Cerebellar cortex (tissue), 1 donor: ENCODE measurements around the gene MED22.
A peak's percentile ranks its signal among the peaks of the same experiment; 100 is the strongest.

Experiments used
- DNase-seq: peaks from one replicate; pipeline ENCODE4 v3.0.0-alpha.2; 2015; ENCODE audit warnings: low spot score

Gene MED22

GRCh38 chr9:133355881-133356357 is 8.0 kb upstream of the MED22 start:
- peak; percentile 55 for DNase-seq

GRCh38 chr9:133354766-133355165 is 6.8 kb upstream of the MED22 start:
- no peak for DNase-seq

DNA sequence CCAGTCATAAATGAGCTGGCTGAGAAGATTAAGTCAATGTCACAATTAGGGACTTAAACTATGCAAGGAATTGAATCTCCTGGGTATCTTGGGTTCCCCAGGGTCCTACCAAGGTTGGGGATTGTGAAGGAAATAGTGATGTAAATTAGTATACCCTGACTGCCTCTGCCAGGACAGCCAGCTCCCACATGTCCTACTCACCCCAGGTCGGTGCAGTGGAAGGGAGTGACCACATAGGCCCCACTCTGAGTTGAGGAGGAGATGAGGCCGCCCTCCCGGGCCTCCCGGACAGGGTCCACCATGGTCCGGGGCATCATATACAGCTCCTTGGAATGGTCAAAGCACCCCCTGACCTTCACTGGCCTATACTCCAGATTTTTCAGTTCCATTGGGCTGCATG is 5.6 kb upstream of the MED22 start:
- DNase-seq: no peak

GRCh38 chr9:133352635-133353340 is 4.9 kb upstream of the MED22 start:
- DNase-seq: no peak

DNA sequence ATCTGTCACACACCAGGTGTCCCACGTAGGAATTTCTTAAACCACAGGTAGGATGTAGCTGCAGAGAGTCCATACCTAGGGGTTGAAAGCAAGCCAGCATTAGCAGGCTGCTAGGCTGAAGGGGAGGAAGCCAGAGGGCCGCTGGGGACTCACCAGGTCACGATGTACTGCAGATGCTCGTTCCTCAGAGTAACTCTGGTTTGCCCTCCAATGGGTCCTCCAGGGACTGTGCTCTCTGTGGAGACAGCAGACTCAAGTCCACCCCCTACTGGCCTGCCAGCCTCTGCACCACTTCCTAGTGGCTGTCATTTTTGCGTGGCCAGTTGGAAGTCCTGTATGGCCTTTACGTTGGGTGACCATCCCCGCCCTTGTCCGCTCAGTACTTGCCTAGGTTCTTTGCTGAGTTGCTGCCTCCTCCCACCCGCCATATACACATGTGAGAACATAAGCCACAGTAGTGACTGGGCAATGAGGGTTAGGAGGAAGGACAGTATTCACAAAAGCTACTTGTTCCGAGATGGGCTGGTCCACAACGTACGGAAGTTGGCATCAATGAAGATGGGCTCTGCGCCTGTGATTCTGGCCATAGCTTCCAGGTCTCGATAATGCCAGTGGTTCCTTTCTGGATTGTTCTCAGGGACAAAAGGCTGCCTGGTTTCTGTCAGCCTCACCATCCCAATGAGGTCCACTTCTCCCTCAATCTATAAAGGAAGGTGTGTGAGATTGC is 4.1 kb upstream of the MED22 start:
- DNase-seq: peak; percentile 76

- no peak for DNase-seq
Measured at GRCh38 chr9:133351526-133351907, 3.6 kb upstream of the MED22 start.

- no peak for DNase-seq
Measured at GRCh38 chr9:133349965-133350616, 2.2 kb upstream of the MED22 start.

DNA sequence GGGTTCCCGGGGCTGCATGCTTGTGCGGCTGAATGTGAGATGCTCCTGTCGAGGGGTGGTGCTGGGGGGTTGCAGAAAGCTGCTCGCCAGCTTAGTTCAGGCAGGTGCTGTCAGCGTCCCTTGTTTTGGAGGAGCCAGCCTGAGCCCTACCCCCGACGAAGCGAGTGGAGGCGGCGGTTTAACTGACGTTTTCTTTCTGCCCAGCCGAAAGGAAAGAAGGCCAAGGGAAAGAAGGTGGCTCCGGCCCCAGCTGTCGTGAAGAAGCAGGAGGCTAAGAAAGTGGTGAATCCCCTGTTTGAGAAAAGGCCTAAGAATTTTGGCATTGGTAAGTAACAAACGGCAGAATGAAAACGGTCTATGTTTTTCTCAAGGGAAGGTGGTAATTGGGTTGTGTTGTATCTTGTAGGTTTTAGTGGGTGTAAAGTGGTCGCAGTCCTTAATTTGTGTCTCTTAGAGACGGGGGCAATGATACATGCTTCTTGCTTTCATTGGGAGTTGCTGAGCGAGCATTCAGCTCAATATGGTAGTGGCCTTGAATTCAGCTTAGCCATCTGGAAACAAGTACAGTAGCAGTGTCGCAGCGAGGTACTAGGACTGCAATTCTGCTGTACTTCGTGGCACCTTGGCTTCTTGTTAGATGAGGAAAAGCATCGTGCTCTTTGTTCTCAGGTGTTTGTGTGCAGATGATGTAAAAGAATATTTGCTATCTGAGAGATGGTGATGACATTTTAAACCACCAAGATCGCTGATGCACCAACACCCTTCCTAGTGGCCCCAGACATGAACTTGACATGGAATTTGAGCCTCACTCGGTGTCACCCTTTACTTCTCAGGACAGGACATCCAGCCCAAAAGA is 1.0 kb upstream of the MED22 start:
- DNase-seq: no peak

DNA sequence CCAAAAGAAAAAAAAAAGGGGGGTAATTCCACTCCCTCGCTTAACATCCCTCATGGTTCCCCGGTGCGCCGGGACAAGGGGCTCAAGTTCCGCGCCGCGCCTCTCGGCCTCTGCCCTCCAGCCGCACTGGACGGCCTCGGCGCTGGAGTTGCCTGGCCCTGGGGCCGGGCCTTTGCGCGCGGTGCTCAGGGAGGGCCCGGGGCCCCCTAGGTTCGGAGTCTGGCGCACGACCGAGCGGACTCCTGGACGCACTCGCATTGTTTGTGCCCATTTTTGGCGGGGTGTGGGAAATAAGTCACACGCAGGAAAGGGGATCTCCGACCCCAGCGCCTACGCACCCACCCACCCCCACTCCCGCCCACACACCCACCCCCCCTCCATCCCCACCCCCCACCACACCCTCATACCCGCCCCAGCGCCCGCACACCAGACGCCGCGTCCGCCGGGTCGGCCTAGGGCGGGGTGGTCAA is 381 bp downstream of the MED22 start:
- DNase-seq: no peak

DNA sequence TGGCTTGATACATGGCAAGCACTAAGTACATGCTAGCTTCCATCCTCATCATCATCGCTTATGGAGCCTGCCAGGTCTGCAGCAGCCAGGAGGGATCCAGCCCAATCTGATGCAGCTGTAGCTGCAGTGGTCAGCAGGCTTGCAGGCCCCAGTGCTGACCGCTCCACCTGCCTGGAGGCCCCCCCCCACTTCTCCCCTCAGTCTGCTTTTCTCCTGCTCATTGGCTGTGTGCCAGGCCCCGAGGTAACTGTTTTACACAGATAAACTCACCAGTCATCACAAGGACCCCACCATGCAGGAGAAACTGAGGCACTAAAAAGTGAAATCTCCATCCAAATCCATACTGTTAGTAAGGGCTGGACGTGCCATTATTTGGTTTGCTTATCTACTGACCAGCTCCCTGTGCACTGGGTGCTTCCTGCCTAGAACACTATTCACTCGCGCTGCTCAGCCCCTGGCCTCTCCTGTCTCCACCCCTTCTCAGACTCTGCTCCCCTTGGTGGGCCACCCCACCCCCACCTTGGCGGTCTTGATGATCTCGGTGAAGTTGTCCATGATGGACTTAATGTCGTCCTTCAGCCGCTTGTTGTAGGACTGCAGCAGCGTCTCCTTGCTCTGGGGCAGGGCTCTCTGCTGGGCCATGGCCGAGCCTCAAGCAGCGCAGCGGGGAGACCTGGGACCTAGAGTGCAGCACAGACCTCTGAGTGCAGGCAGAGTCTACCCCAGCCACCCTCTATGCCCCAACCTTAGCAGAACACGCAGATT is 1.7 kb downstream of the MED22 start:
- DNase-seq: no peak

DNA sequence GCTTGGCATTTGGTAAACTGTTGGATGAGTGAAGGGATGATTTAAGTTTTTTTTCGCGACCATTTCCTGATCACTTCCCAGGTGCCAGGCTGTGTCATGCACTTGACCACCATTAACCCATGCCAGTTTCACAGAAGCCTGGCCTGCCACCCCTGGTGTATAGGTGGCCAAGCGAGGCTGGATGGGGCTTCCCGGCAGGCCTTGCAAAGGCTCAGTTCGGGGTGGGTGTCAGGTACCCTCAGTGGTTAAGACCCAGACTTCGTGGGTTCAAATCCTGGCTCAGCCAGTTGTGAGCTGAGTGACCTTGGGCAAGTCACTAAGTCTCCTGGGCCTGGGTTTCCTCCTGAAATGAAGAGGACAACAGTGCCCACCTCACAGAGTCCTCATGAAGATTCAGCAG is 2.3 kb downstream of the MED22 start:
- DNase-seq: no peak

GRCh38 chr9:133344979-133345378 is 3.0 kb downstream of the MED22 start:
- no peak for DNase-seq

DNA sequence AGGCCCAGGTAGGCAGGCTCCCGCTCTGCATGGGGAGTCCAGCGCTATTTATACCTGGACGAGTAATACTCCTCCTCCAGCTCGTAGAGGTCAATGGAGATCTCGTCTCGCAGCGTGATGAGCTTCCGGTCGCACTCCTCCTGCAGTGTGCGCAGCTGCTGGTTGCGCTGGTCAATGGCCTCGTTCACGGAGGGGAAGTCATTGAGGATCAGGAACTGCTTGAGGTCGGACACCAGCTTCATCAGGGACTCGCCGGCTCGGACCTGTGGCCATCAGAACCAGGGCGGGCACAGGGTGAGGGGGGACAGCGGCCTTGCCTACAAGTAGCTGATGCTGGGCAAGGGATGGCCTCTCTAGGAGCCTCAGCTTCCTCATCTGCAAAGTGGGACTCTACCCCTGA is 3.9 kb downstream of the MED22 start:
- DNase-seq: no peak

DNA sequence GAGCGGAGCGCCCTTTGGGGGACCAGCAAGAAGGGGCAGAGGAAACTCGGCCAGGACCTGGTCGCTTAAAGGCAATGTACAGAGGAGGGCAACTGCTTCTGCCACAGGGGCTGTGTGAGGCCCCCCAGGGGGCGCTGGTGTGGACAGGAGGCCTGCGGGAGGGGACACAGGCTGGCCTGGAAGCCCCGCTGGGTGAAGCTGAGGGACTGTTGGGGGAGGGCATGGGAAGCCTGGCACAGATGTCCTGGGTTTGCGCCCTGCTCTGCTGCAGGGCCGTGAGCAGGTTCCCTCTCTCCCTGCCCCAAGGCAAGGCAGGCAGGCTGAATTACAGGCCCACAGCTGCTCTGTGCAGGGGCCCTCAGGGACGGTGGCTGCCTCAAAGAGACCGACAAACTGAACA is 5.4 kb downstream of the MED22 start:
- DNase-seq: no peak

- DNase-seq: no peak
Measured at GRCh38 chr9:133342069-133342406, 5.9 kb downstream of the MED22 start.

GRCh38 chr9:133341369-133342068 is 6.4 kb downstream of the MED22 start:
- DNase-seq: no peak

GRCh38 chr9:133340916-133341315 is 7.0 kb downstream of the MED22 start:
- no peak for DNase-seq

DNA sequence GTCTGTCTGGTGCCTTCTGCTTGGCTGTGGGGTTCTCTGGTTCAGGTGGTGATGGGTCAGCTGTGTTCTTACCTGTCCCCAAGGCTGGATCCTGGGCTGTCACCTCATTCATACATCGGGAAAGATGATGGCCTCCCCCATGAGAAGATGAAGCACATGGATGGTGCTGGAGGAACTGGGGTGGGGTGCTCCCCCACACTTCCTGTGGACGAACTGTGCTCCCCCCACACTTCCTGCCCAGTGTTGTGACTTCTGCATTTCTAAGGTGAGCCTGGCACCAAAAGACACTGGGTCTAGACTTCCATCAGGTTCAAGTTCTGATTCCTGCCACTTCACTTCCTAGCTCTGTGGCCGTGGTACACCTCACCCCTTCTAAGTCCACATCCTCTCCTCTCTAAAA is 7.7 kb downstream of the MED22 start:
- no peak for DNase-seq

DNA sequence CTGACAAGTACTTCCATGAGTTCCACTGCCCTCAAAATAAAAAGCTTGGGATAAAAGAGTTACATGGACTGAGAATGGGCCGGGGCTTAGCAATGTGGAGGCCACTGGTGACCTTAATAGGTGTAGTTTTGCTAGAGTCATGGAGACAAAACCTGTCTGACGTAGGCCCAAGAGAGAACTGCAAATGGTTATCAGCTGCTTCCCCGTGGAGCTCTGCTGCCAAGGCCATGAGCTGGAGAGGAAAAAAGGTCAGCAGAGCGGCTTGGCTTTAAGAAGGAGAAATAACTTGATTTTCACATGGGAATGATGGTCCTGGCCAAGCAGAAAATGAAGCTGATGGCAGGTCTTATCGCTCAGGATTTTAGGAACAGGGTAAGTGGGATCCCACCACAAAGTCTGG is 8.3 kb downstream of the MED22 start:
- no peak for DNase-seq

- peak; percentile 89 for DNase-seq
Measured at GRCh38 chr9:133335924-133336811, 11.8 kb downstream of the MED22 start, which contains the start of gene SURF6. SURF6 (minus strand) TSS chr9:133336188; CDS start chr9:133336132, 56 bp downstream.
